Chondrocyte (in vitro differentiated cells): ENCODE measurements around the gene MYL12B. TPM values are rescaled to one million over a fixed set of nuclear protein-coding genes. Genes with fewer than 3 reads are reported as not detected.
A peak's percentile ranks its signal among the peaks of the same experiment; 100 is the strongest.
"Not testable (repeated sequence)": the region's sequence is repeated elsewhere in the genome, so short reads cannot be mapped to it uniquely, and the experiment has no call there.

Experiments
- DNase-seq: peaks from one replicate; pipeline ENCODE4 v3.0.0; 2021; ENCODE audit warnings: mixed read lengths, low spot score
- H3K27ac Mint-ChIP-seq: one replicate; pipeline ENCODE4 v1.8.0; 2021; ENCODE audit warnings: mild to moderate bottlenecking, moderate library complexity, mixed read lengths; ENCODE audit not compliant: unreplicated experiment
- H3K27me3 Mint-ChIP-seq: 2 replicates; pipeline ENCODE4 v1.8.0; 2021; ENCODE audit warnings: low read depth, mixed read lengths
- H3K36me3 Mint-ChIP-seq: 2 replicates; pipeline ENCODE4 v1.8.0; 2021; ENCODE audit warnings: low read depth, mixed read lengths
- H3K4me1 Mint-ChIP-seq: 2 replicates; pipeline ENCODE4 v1.8.0; 2021; ENCODE audit warnings: low read depth, mild to moderate bottlenecking, mixed read lengths
- H3K4me3 Mint-ChIP-seq: one replicate; pipeline ENCODE4 v1.8.0; 2021; ENCODE audit warnings: mild to moderate bottlenecking, moderate library complexity, mixed read lengths; ENCODE audit not compliant: unreplicated experiment
- H3K9me3 Mint-ChIP-seq: 2 replicates; pipeline ENCODE4 v1.8.0; 2021; ENCODE audit warnings: low read depth, mixed read lengths
- CTCF ChIP-seq: fragments of 200-600 bp; sonication (generic); IDR thresholded peaks from 2 replicates; pipeline ENCODE4 v1.5.0; 2021; ENCODE audit warnings: antibody characterized with exemption, mild to moderate bottlenecking, moderate library complexity
- total RNA-seq: library from RNA; stranded (reverse); gene quantifications from 3 replicates; pipeline ENCODE4 v1.2.1, GENCODE V29; 2021

The MYL12B gene
- total RNA-seq, 1 donor from 2014 or later, result 327 TPM

GRCh38 chr18:3217948-3218647 lies 43.8 kb upstream of the MYL12B start:
- TF ChIP-seq CTCF, result no peak
- no peaks in the 10 kb centered on the region for H3K36me3 Mint-ChIP-seq
- H3K27me3 Mint-ChIP-seq, result no peaks in the 10 kb centered on the region
- H3K4me1 Mint-ChIP-seq, result peaks cover 41% of the 10 kb centered on the region
- H3K27ac Mint-ChIP-seq, result peak overlapping the region; percentile 58
- H3K4me3 Mint-ChIP-seq, result no peak overlapping the region
- peaks cover 5% of the 10 kb centered on the region for H3K9me3 Mint-ChIP-seq
- DNase-seq, result no peak

GRCh38 chr18:3218819-3219218 lies 43.1 kb upstream of the MYL12B start:
- H3K27me3 Mint-ChIP-seq, result no peaks in the 10 kb centered on the region
- H3K36me3 Mint-ChIP-seq, result no peaks in the 10 kb centered on the region
- peaks cover 34% of the 10 kb centered on the region for H3K4me1 Mint-ChIP-seq
- no peak overlapping the region for H3K4me3 Mint-ChIP-seq
- peaks cover 5% of the 10 kb centered on the region for H3K9me3 Mint-ChIP-seq
- no peak for TF ChIP-seq CTCF
- no peak for DNase-seq
- H3K27ac Mint-ChIP-seq, result no peak overlapping the region

- peak overlapping the region; percentile 88 for H3K27ac Mint-ChIP-seq
- peaks cover 34% of the 10 kb centered on the region for H3K4me1 Mint-ChIP-seq
- no peak for DNase-seq
- H3K27me3 Mint-ChIP-seq, result no peaks in the 10 kb centered on the region
- H3K9me3 Mint-ChIP-seq, result peaks cover 5% of the 10 kb centered on the region
- no peak for TF ChIP-seq CTCF
- H3K4me3 Mint-ChIP-seq, result peak overlapping the region; percentile 48
- no peaks in the 10 kb centered on the region for H3K36me3 Mint-ChIP-seq
Observed at GRCh38 chr18:3219241-3219630, 42.7 kb upstream of the MYL12B start.

- DNase-seq, result no peak
- Mint-ChIP-seq H3K27ac (peak within 1 kb of the TSS; percentile 88), H3K4me1 (peaks cover 34% of the 10 kb centered on the region), H3K36me3 (no peaks in the 10 kb centered on the region), H3K27me3 (no peaks in the 10 kb centered on the region), H3K9me3 (peaks cover 5% of the 10 kb centered on the region), H3K4me3 (peak within 1 kb of the TSS; percentile 48)
- TF ChIP-seq CTCF, result no peak
Observed at GRCh38 chr18:3219631-3220335, 42.1 kb upstream of the MYL12B start, which contains the start of gene MYOM1. Gene MYOM1, minus strand, starts transcription at chr18:3219968. Its CDS starts 4,745 bp downstream, at chr18:3215223.

GRCh38 chr18:3220868-3221267 lies 41.1 kb upstream of the MYL12B start:
- DNase-seq, H3K27ac Mint-ChIP-seq, H3K36me3 Mint-ChIP-seq, H3K4me3 Mint-ChIP-seq, H3K27me3 Mint-ChIP-seq, H3K9me3 Mint-ChIP-seq: not testable (repeated sequence)
- H3K4me1 Mint-ChIP-seq, result peaks cover 34% of the 10 kb centered on the region
